Heart left ventricle (tissue), 16 donors: ENCODE results near the gene TAAR8. TPM values are rescaled to one million over a fixed set of nuclear protein-coding genes. Genes with fewer than 3 reads are reported as not detected.

Source experiments
- ATAC-seq, 4 donors: fragments of 200-7000 bp; cut with Tn5 transposase; one replicate each; pipeline ENCODE4 v1.9.1; 2020 to 2022; ENCODE audit warnings: moderate library complexity in 4 of 4, mild to moderate bottlenecking in 3 of 4, moderate number of reproducible peaks in 1 of 4
- DNase-seq, 5 donors: peaks; one replicate each; pipeline ENCODE4 v3.0.0-alpha.2; 2020
- H3K27ac ChIP-seq, 12 donors: fragments of 200-600 bp; sonication (generic) in 4 of 12; one replicate each; pipeline versions ENCODE4 v1.5.0 to v1.8.0; 2016 to 2022; ENCODE audit warnings: mild to moderate bottlenecking in 2 of 12
- H3K27me3 ChIP-seq, 9 donors: fragments of 200-600 bp; sonication (generic) in 2 of 9; one replicate each; pipeline versions ENCODE4 v1.5.1 to v1.8.0; 2016 to 2022; ENCODE audit warnings: mild to moderate bottlenecking in 3 of 9
- H3K36me3 ChIP-seq, 9 donors: fragments of 200-600 bp; sonication (generic) in 2 of 9; one replicate each; pipeline versions ENCODE4 v1.5.0 to v1.8.0; 2018 to 2022; ENCODE audit warnings: mild to moderate bottlenecking in 2 of 9
- H3K4me1 ChIP-seq, 12 donors: fragments of 200-600 bp; sonication (generic) in 4 of 12; one replicate each; pipeline versions ENCODE4 v1.5.0 to v1.8.0; 2016 to 2022; ENCODE audit warnings: mild to moderate bottlenecking in 3 of 12
- H3K4me3 ChIP-seq, 12 donors: fragments of 200-600 bp; sonication (generic) in 4 of 12; one replicate each; pipeline versions ENCODE4 v1.5.0 to v1.8.0; 2017 to 2022; ENCODE audit warnings: mild to moderate bottlenecking in 9 of 12, moderate library complexity in 4 of 12
- H3K9me3 ChIP-seq, 12 donors: fragments of 200-600 bp; sonication (generic) in 4 of 12; one replicate each; pipeline versions ENCODE4 v1.5.0 to v1.8.0; 2016 to 2022; ENCODE audit warnings: mild to moderate bottlenecking in 1 of 12
- CTCF ChIP-seq, 12 donors: fragments of 200-600 bp; sonication (generic) in 4 of 12; IDR thresholded peaks; one replicate each; pipeline versions ENCODE4 v1.5.0 to v1.8.0; 2018 to 2022; ENCODE audit warnings: antibody characterized with exemption in 12 of 12, mild to moderate bottlenecking in 5 of 12
- POLR2A ChIP-seq, 2 donors: fragments of 450-650 bp; IDR thresholded peaks; one replicate each; pipeline ENCODE4 v1.6.1; 2017; ENCODE audit warnings: antibody characterized with exemption in 2 of 2, mild to moderate bottlenecking in 2 of 2, moderate library complexity in 2 of 2
- WGBS, 4 donors: extraction: QIAGEN DNeasy Blood & Tissue Kit in 2 of 4; methylation state at CpG; one replicate each; pipeline versions ENCODE4 v1.1.5 to v1.1.7; 2013 to 2018; 5-methylcytosine and 5-hydroxymethylcytosine counted together
- intact Hi-C, 10 donors: fragments of 100-400 bp; cut with DNase I; formaldehyde crosslinking; loops; one replicate each; pipeline versions ENCODE4 v1.11.1 to v1.14.2; 2022
- polyA plus RNA-seq, 2 donors: library from polyadenylated mRNA; stranded (reverse); fragments of 200-250 nt; gene quantifications; one replicate each; pipeline ENCODE4 v1.2.3, GENCODE V29; 2013
- total RNA-seq, 9 donors: library from RNA; depleted of rRNA in 2 of 9; stranded (reverse); fragments of >200 nt in 2 of 9; fragmentation: NEBNext Ultra II Directional in 3 of 9; extraction: Animal tissue kit (Norgen Biotek cat#: 25700) in 3 of 9; gene quantifications; one replicate each; pipeline versions ENCODE4 v1.1.0 to v1.2.4, GENCODE V29; 2016 to 2023
- donor health status: ischemic (EF 13 %, LVEDD 7.1; RV severe dilation, severe dysfunction).
- donor health status: healthy with polysubstance abuse.
- donor health status: DM: no; HTN: yes; CAD: no.
- donor health status: DM: no; HTN: no; CAD: no.
- donor health status: ischemic (EF 25% LVEDD 6.9; RV normal size, moderate dysfunction).
- donor health status: ischemic (EF 25% LVEDD 5.7; RV mildly dilated, moderate dysfunction).
- donor health status: healthy.
- donor health status: DM: yes; HTN: yes; CAD: no.
- donor health status: ischemic (EF 35%, LVEDD 5.7; RV mildly dilated, moderate dysfunction).
- donor health status: nonischemic (EF 11% LVEDD 7.7; RV severe dilation, severe dysfunction).
- donor health status: DM: yes; HTN: yes; CAD: no.
- donor health status: PGD.
- donor health status: ischemic (EF 29% LVEDD 5.4; RV normal size, mild dysfunction).
- donor health status: nonischemic (EF 23%, LVEDD 6.1; RV moderate dilation, normal function).

The TAAR8 gene
- total and polyA plus RNA-seq, 11 donors = not detected

- no peaks in the 10 kb centered on the region for H3K9me3 ChIP-seq
- intact Hi-C loops = loop anchor here in 3 of 10 donors (1.0 to 10.0 kb wide), 3 partner anchors 299 to 302 kb away; partner anchors contain the start of gene RPS12 (in 3 of the 3)
- DNase-seq (peak; percentile 91 to 96 (median 92)), ATAC-seq (peak; percentile 95 to 99 (median 99))
- H3K4me1 ChIP-seq = peaks cover 0 to 53% (median 35%) of the 10 kb centered on the region in 12 donors
- whole genome bisulfite sequencing, 4 donors = 1 to 3% (median 1%) methylated on average over 16 to 67 of the region's 67 CpGs
- TF ChIP-seq CTCF (IDR thresholded peaks at IDR 0.05) = peak in 1 of 12 donors; percentile 7
- TF ChIP-seq POLR2A (IDR thresholded peaks at IDR 0.05) = peak in 1 of 2 donors; percentile 89
- peak within 1 kb of the TSS; percentile 55 to 92 (median 84) for H3K4me3 ChIP-seq
- H3K36me3 ChIP-seq = peaks cover 0 to 9% (median 0%) of the 10 kb centered on the region in 9 donors
- no peaks in the 10 kb centered on the region for H3K27me3 ChIP-seq
- peak within 1 kb of the TSS; percentile 54 to 94 (median 90) for H3K27ac ChIP-seq
These were observed 39.5 kb upstream of the TAAR8 start, which contains the start of gene STX7 for GRCh38 chr6:132512638-132513632. STX7 (minus strand) TSS chr6:132513116; CDS start chr6:132503530, 9,586 bp downstream.

- H3K27ac ChIP-seq = peak overlapping the region in 7 of 12 donors; percentile 85 to 94 (median 90)
- DNase-seq (no peak), ATAC-seq (no peak)
- H3K36me3 ChIP-seq = no peaks in the 10 kb centered on the region
- peak overlapping the region in 7 of 12 donors; percentile 66 to 91 (median 83) for H3K4me3 ChIP-seq
- peaks cover 0 to 47% (median 30%) of the 10 kb centered on the region in 12 donors for H3K4me1 ChIP-seq
- WGBS, 4 donors = 32 to 51% (median 33%) methylated on average over 3 of the region's 3 CpGs
- no peaks in the 10 kb centered on the region for H3K27me3 ChIP-seq
- intact Hi-C loops = loop anchor here in 3 of 10 donors (1.0 to 10.0 kb wide), 3 partner anchors 298 to 301 kb away; partner anchors contain the start of gene RPS12 (in 3 of the 3)
- no peaks in the 10 kb centered on the region for H3K9me3 ChIP-seq
- TF ChIP-seq POLR2A (IDR thresholded peaks at IDR 0.05) (no peak), CTCF (IDR thresholded peaks at IDR 0.05) (no peak)
These were observed 38.5 kb upstream of the TAAR8 start for GRCh38 chr6:132513831-132514545.

GRCh38 chr6:132515386-132515785 lies 37.1 kb upstream of the TAAR8 start:
- no peaks in the 10 kb centered on the region for H3K9me3 ChIP-seq
- no peaks in the 10 kb centered on the region for H3K27me3 ChIP-seq
- H3K36me3 ChIP-seq = no peaks in the 10 kb centered on the region
- H3K27ac ChIP-seq = no peak overlapping the region
- WGBS, 4 donors = 47 to 63% (median 49%) methylated on average over 2 of the region's 2 CpGs
- intact Hi-C loops = loop anchor here in 1 of 10 donors (10.0 kb wide), 1 partner anchor 299 kb away; the partner anchor contains the start of gene RPS12
- ATAC-seq (no peak), DNase-seq (no peak)
- TF ChIP-seq CTCF (IDR thresholded peaks at IDR 0.05) (no peak), POLR2A (IDR thresholded peaks at IDR 0.05) (no peak)
- peaks cover 0 to 42% (median 26%) of the 10 kb centered on the region in 12 donors for H3K4me1 ChIP-seq
- H3K4me3 ChIP-seq = no peak overlapping the region
